NCI-H2029 treated with DMSO at 0.1 percent for 48 hours (cell line): ENCODE results near the gene AMOTL2.

ENCODE experiments used
- DNase-seq: peaks from one replicate; lab custom pipeline; 2025; lab: John Stamatoyannopoulos, UW

AMOTL2 gene

DNA sequence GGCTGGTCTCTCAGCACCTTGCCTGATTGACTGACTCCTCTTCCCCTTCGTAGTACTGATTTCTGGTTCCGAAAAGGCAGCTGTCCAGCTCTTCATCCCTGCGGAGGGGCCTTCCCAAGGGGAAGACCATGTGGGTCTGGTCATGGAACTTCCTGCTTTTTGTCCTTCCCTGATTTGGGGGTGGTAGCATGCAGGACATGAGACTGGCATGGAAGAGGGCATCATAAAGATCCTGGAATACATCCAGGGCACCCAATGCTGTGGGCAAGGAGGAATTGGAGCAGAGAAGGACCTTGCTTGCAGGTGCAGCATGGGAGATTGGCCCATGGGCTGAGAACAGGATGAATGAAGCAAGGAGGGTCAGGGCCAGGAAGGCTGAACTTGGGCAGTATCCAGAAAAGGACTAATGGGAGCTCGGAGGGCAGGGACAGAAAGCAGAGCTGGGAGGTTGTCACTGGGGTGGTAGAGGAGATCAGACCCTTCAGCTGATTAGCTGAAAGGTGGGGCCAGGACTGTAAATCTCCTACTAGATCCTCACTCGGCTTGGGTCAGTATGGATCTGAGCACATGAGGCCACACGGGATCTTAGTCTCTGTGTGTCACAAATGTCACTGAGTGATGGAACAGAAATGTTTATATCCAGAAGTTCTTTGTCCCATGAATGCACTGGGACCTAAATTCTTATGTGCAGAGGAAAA is 59.5 kb downstream of the AMOTL2 start:
- no peak for DNase-seq

DNA sequence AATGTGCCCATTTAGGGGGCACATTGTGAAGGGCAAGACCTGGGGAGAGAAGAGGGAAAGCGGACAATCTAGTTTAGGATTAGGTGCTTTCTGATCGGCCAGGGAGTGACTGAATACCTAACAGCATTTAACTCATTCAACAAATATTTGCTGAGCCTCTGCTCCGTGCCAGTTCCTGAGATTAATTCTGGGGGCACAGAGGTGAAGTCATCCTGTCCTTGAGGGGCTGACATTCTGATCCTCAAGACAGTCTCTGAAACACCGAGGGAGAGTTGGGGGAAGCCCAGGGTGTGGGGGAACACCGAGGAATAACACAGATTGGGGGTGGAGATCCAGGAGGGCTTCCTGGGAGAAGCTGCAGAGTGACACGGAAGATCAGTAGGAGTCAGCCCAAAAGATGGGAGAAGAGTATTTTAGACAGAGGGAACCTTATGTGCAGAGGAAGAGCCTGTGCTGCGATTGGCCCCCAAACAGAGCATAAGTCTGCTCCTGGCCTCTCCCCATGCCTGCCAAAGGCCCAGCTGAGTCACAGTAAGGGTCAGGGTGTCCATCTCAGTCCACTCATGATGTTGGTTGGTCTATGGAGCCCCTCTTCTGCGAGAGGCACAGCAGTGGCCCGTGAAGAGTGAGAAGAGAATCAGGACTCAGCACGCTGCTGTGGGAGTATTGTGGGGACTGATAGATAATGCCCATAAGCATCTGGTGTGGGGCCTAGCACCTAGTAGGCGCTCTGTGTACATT is 60.2 kb downstream of the AMOTL2 start:
- no peak for DNase-seq

DNA sequence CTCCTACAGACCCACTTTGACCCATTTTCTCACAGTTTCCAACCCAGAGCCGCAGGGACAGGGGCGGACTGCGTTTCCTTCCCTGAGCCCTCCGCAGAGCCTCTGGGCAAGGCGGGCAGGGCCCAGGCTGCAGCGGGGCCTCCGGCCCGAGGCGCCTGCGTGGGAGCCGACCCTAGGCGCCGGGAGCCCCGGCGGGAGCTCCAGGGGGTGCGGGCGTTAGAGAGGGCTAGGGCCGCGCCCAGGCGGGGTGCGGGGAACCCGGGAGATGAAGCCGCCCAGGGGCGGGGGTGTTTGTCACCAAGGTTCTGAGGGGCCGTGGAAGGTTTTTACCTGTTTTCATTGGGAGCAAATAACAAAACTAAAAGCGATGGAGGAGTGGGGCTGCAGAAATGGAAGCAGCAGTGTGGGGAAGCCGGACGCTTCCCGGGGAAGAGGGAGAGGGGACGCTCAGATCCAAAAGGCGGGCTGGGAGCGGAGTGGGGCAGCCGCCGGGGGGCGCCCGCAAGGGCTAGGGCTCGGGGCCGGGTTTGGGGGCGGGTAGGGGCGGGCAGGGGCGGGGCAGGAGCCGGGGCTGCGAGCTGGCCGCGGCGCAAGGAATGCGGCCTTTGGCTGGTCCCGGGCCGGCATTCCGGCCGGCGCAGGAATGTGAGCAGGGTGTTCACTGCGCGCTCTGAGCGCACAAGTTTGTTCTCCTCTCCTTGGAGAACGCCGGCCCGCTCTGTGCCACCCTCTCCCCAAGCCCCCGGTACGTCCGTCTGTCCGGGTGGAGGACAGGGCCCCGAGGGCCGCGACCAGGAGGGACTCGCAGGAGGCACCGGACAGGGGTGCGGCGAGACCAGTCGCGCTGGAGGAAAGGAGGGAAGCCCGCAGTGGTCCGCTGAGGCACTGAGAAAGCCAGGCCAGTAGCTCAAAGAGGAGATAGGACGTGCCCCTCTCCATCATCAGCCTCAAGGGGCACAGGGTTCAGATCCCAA is 61.1 kb downstream of the AMOTL2 start:
- no peak for DNase-seq

DNA sequence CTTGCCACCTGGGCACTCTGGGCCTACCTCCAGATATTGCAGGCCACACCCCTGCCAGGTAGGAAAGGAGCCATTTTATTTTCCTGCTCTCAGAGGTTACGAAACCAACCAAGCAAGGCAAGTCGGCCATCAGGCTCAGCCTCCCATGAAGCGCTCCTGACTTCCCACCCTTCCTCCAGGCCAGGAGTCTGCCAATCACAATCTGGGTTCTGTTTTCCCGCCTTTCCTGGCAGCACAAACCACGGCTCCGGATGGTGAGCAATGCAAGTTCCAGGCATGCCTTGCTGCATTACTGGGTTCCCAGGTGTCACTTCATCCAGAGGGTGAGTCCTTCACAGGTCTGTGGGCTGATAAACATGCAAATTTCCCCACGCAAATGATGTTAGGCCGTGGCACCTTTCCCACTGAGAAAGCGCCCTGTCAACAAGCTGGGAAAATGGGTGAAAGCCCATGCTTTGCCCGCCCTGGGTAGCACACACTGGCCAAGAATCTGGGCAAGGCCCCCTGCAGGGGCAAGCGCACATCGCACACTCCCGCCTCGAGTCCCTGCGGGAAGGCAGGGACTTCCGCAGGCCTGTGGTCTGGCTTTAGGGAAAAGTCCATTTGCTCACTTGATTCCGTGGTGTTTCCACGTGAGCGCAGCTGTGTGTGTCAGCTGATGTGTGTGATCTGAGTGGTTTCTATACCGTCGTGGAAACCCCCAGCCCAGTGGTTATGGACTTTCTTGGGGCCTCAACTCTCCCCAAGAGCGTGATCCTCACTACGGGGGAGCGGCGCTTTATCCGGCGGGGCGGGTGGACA is 62.0 kb downstream of the AMOTL2 start:
- no peak for DNase-seq

DNA sequence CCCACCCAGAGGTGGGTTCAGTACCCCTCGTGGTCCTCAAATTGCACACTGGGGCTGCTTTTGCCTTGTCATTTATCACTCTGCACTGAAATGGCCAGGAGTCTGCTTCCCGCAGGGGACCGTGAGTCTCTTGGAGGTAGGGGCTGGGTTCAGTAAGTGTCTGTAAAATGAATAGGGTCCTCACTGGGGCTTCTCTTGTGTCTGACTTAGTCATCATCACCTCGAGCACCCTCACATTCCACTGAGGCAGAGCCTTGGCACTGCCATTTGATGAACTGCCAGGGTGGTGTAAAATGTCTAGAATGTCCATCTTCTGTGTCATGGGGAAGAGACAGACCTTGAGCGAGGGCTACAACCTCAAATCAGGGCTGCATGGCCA is 62.6 kb downstream of the AMOTL2 start:
- no peak for DNase-seq

DNA sequence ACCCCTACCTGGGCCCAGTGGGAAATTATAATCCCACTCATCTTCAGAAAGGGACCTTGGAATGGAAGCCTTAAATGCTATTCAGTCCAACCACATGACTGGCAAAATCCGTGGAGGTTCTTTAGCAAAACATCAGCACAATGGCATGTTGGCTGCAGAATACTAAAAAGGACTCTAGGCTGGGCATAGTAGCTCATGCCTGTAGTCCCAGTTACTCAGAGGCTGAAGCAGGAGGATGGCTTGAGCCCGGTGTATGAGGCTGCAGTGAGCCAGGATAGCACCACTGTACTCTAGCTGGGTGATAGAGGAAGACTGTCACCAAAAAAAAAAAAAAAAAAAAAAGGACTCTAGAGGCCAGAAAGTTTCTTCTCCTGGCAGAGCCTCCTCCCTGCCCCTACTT is 63.0 kb downstream of the AMOTL2 start:
- DNase-seq, result no peak

DNA sequence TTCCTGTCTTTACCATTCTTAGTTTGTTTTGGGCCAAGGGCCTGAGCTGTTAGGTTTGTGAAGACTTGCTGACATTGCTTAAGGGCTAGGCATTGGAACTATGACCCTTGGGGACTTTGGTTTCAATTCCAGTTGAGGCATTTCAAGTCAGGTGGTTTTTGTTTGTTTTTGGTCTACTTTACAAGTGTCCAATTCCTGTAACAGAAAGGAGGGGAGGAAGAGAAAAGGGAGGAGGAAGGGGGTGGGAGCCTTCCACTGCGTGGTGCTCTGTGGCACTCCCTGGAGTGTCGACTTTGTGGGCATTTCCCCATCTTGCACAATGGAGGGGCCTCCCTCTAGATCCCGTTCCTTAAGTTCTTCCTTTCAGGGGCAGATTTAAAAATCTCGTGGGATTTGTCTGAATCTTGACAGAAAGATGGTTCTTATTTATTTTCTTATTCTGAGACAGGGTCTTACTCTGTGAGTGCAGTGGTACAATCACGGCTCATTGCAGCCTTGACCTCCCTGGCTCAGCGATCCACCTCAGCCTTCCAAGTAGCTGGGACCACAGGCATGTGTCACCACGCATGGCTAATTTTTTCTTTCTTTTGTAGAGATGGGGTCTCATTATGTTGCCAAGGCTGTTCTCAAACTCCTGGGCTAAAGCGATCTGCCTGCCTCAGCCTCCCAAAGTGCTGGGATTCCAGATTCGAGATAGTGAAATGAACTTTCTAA is 64.1 kb downstream of the AMOTL2 start:
- DNase-seq, result no peak

DNA sequence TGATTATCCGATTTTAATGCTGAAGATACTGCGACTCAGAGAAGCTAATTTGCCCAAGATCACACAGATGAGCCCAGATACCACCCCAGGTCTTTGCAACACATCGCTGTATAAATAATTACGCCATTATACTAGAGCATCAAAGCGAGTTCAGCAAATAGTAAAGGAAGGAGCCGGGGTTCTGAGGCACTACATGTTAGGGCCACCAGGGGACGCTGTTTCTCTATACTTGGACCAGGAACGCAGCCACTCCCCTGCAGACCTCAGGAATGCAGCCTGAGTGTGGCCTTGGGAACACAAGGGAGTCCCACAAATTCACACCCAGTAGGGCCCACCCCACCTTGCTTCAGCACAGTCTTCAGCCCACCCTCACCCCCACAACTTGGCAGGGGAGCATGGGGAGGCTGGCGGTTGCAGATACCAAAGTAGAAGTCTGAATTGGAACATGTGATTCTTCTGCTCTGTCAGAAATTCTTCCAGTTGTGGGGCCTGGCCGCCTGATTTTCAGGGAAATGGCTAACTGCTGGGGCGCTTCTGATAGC is 65.8 kb downstream of the AMOTL2 start:
- DNase-seq, result peak; percentile 53

DNA sequence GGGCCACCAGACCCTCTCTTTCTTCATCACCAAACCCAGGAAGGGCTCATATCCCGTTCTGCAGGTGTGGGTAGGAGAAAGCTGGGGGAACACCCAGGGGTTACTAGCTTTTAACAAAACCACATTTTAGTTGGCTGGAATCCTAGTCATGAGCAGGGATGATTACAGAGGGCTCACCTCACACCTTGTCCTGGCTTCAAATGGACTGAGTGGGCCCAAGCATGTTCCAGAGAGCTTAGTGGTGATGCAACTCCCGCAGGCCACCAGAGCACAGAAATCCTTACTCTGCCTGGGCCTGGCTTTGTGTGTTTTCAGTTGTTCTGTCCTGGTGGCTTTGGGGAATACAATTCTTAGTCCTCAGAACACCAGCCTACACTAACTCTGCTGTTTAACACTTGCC is 66.8 kb downstream of the AMOTL2 start:
- DNase-seq, result no peak

DNA sequence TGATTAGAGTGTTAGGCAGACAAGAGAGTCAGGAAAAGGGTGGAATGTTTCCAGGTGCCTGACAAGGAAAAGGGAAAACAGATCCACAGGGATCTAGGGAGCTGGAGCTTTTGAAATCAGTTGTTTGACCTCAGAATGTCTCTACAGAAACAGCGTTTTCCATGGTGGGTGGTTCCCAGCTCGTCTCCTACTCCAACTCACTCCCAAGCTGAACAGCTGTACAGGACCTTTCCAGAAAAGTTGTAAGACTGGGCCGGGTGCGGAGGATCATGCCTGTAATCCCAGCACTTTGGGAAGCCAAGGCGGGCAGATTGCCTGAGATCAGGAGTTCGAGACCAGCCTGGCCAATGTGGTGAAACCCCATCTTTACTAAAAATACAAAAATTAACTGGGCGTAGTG is 67.9 kb downstream of the AMOTL2 start:
- DNase-seq, result no peak
